ENCODE results near the gene NADK2. TPM values are rescaled to one million over a fixed set of nuclear protein-coding genes. Genes with fewer than 3 reads are reported as not detected.

Gene NADK2
- total and polyA plus RNA-seq, 9 of the 15 experiments (the other 6 are each of a cell fraction or from before 2014, with no cell fraction given) = 10.6 to 41.0 (median 24.0) TPM

DNA sequence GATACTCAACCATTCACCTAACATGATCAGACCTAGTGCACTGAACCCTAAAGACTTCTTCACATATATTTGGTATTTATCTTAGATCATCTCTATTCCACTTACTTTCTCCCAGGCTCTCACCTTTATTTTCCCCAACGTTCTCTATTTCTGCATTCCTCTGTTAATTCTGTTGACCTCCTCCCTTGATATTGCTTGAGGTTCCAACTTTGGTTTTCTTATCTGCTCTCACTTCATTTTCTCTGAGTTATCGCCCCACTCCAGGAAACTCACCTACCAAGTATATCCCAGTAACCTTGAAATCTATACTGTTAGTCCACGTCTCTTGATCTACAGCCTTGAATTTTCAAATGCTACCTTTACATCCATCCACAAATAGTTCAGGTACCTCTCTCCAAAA, 9.2 kb downstream of the NADK2 start (continued):
- TF ChIP-seq, protein P1, sequence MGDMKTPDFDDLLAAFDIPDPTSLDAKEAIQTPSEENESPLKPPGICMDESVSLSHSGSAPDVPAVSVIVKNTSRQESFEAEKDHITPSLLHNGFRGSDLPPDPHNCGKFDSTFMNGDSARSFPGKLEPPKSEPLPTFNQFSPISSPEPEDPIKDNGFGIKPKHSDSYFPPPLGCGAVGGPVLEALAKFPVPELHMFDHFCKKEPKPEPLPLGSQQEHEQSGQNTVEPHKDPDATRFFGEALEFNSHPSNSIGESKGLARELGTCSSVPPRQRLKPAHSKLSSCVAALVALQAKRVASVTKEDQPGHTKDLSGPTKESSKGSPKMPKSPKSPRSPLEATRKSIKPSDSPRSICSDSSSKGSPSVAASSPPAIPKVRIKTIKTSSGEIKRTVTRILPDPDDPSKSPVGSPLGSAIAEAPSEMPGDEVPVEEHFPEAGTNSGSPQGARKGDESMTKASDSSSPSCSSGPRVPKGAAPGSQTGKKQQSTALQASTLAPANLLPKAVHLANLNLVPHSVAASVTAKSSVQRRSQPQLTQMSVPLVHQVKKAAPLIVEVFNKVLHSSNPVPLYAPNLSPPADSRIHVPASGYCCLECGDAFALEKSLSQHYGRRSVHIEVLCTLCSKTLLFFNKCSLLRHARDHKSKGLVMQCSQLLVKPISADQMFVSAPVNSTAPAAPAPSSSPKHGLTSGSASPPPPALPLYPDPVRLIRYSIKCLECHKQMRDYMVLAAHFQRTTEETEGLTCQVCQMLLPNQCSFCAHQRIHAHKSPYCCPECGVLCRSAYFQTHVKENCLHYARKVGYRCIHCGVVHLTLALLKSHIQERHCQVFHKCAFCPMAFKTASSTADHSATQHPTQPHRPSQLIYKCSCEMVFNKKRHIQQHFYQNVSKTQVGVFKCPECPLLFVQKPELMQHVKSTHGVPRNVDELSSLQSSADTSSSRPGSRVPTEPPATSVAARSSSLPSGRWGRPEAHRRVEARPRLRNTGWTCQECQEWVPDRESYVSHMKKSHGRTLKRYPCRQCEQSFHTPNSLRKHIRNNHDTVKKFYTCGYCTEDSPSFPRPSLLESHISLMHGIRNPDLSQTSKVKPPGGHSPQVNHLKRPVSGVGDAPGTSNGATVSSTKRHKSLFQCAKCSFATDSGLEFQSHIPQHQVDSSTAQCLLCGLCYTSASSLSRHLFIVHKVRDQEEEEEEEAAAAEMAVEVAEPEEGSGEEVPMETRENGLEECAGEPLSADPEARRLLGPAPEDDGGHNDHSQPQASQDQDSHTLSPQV (IDR thresholded peaks at IDR 0.05) = no peak
- TF ChIP-seq PPARD (CRISPR knock-in tag; IDR thresholded peaks at IDR 0.05) = no peak
- no peak for TF ChIP-seq LARP7 (IDR thresholded peaks at IDR 0.05)
- no peak for TF ChIP-seq ZNF133 (CRISPR knock-in tag; IDR thresholded peaks at IDR 0.05)
- TF ChIP-seq IFI16 (CRISPR knock-in tag; IDR thresholded peaks at IDR 0.05) = no peak
- TF ChIP-seq KAT2B (IDR thresholded peaks at IDR 0.05; ENCODE audit: low read depth, low read length) = no peak
- TF ChIP-seq, protein P2, sequence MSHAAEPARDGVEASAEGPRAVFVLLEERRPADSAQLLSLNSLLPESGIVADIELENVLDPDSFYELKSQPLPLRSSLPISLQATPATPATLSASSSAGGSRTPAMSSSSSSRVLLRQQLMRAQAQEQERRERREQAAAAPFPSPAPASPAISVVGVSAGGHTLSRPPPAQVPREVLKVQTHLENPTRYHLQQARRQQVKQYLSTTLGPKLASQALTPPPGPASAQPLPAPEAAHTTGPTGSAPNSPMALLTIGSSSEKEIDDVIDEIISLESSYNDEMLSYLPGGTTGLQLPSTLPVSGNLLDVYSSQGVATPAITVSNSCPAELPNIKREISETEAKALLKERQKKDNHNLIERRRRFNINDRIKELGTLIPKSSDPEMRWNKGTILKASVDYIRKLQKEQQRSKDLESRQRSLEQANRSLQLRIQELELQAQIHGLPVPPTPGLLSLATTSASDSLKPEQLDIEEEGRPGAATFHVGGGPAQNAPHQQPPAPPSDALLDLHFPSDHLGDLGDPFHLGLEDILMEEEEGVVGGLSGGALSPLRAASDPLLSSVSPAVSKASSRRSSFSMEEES (CRISPR knock-in tag; IDR thresholded peaks at IDR 0.05) = no peak
- TF ChIP-seq ZNF140 (CRISPR knock-in tag; IDR thresholded peaks at IDR 0.05) = no peak
- no peak for TF ChIP-seq XRCC5 (IDR thresholded peaks at IDR 0.05; ENCODE audit: low read depth, low read length)
- no peak for TF ChIP-seq STAT5A (IDR thresholded peaks at IDR 0.05; ENCODE audit: borderline replicate concordance, low read length)
- TF ChIP-seq ARNT (IDR thresholded peaks at IDR 0.05) = no peak
- TF ChIP-seq FOXA1 (IDR thresholded peaks at IDR 0.05; ENCODE audit: borderline replicate concordance) = no peak
- TF ChIP-seq, protein P3, sequence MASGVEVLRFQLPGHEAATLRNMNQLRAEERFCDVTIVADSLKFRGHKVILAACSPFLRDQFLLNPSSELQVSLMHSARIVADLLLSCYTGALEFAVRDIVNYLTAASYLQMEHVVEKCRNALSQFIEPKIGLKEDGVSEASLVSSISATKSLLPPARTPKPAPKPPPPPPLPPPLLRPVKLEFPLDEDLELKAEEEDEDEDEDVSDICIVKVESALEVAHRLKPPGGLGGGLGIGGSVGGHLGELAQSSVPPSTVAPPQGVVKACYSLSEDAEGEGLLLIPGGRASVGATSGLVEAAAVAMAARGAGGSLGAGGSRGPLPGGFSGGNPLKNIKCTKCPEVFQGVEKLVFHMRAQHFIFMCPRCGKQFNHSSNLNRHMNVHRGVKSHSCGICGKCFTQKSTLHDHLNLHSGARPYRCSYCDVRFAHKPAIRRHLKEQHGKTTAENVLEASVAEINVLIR (CRISPR knock-in tag; IDR thresholded peaks at IDR 0.05) = no peak
- TF ChIP-seq SIN3B (IDR thresholded peaks at IDR 0.05; ENCODE audit: low read depth) = no peak
- TF ChIP-seq HNRNPH1 (optimal IDR thresholded peaks at IDR 0.05; ENCODE audit: low read depth, low read length) = no peak
- TF ChIP-seq STAT5B (CRISPR knock-in tag; IDR thresholded peaks at IDR 0.05) = no peak
- no peak for TF ChIP-seq ESRRA (IDR thresholded peaks at IDR 0.05; ENCODE audit: borderline replicate concordance, low read depth)
- no peak for TF ChIP-seq ZBED1 (IDR thresholded peaks at IDR 0.05)
- no peak for TF ChIP-seq DNMT1 (IDR thresholded peaks at IDR 0.05)
- TF ChIP-seq ELF2 (CRISPR knock-in tag; IDR thresholded peaks at IDR 0.05) = no peak
- no peak for TF ChIP-seq ZNF212 (CRISPR knock-in tag; IDR thresholded peaks at IDR 0.05)
- no peak for TF ChIP-seq RBM15 (IDR thresholded peaks at IDR 0.05; ENCODE audit: insufficient read depth, low read length)
- no peak for TF ChIP-seq NONO (IDR thresholded peaks at IDR 0.05; ENCODE audit: low read depth in 2 of 2, low read length in 1 of 2)
- TF ChIP-seq MAFF (IDR thresholded peaks at IDR 0.05; ENCODE audit: low read length) = no peak
- peak; percentile 74 for TF ChIP-seq ZEB2 (IDR thresholded peaks at IDR 0.05)

Measured in K562 (cell line).